ENCODE results near the gene RALBP1.

RALBP1 gene

GRCh38 chr18:9558387-9559064 is 83.2 kb downstream of the RALBP1 start:
- no peak overlapping the region for H2AFZ ChIP-seq (ENCODE audit: low read length)
- peaks cover 77% of the 10 kb centered on the region; the same call in 1 of the 2 replicates for H3K36me3 ChIP-seq (ENCODE audit: insufficient read depth, low read length)
- TF ChIP-seq EZH2phosphoT487 (IDR thresholded peaks at IDR 0.05; ENCODE audit: borderline replicate concordance) (no peak), CTCF (conservative IDR thresholded peaks at IDR 0.05; ENCODE audit: low read length) (no peak)

GRCh38 chr18:9559253-9559652 is 83.9 kb downstream of the RALBP1 start:
- Histone ChIP-seq H3K27me3 (ENCODE audit: insufficient read depth, low read length, poor library complexity, severe bottlenecking) (no peaks in the 10 kb centered on the region), H3K9me2 (replicated peaks; ENCODE audit: low read depth, low read length) (no peaks in the 10 kb centered on the region), H4K20me1 (ENCODE audit: insufficient read depth, low read length, poor library complexity, severe bottlenecking) (no peaks in the 10 kb centered on the region), H2AFZ (ENCODE audit: low read length) (no peak overlapping the region), H3K4me1 (ENCODE audit: insufficient read depth, low read length, poor library complexity, severe bottlenecking) (no peaks in the 10 kb centered on the region), H3K4me3 (ENCODE audit: low read length, poor library complexity, severe bottlenecking) (no peak overlapping the region), H3F3A (ENCODE audit: low read depth) (no peaks in the 10 kb centered on the region), H3K9me3 (ENCODE audit: insufficient read depth, low read depth, low read length) (no peaks in the 10 kb centered on the region), H3K79me2 (ENCODE audit: insufficient read depth, low read length) (no peaks in the 10 kb centered on the region), H3K36me3 (ENCODE audit: insufficient read depth, low read length) (peaks cover 73% of the 10 kb centered on the region; the same call in 1 of the 2 replicates), H3K4me2 (ENCODE audit: low read depth, low read length, poor library complexity, severe bottlenecking) (no peak overlapping the region), H3K9ac (ENCODE audit: low read depth, low read length, poor library complexity, severe bottlenecking) (no peak overlapping the region)
- no peak for TF ChIP-seq CTCF (conservative IDR thresholded peaks at IDR 0.05; ENCODE audit: low read length)
- no peak for TF ChIP-seq EZH2phosphoT487 (IDR thresholded peaks at IDR 0.05; ENCODE audit: borderline replicate concordance)

More at GRCh38 chr18:9558387-9559064, 83.2 kb downstream of the RALBP1 start:
- H3K4me1 ChIP-seq (ENCODE audit: insufficient read depth, low read length, poor library complexity, severe bottlenecking), result no peaks in the 10 kb centered on the region
- H3K4me2 ChIP-seq (ENCODE audit: low read depth, low read length, poor library complexity, severe bottlenecking), result no peak overlapping the region
- no peaks in the 10 kb centered on the region for H3K9me3 ChIP-seq (ENCODE audit: insufficient read depth, low read depth, low read length)
- no peak overlapping the region for H3K9ac ChIP-seq (ENCODE audit: low read depth, low read length, poor library complexity, severe bottlenecking)
- H3K27me3 ChIP-seq (ENCODE audit: insufficient read depth, low read length, poor library complexity, severe bottlenecking), result no peaks in the 10 kb centered on the region
- no peaks in the 10 kb centered on the region for H4K20me1 ChIP-seq (ENCODE audit: insufficient read depth, low read length, poor library complexity, severe bottlenecking)
- H3K9me2 ChIP-seq (replicated peaks; ENCODE audit: low read depth, low read length), result no peaks in the 10 kb centered on the region
- H3K79me2 ChIP-seq (ENCODE audit: insufficient read depth, low read length), result no peaks in the 10 kb centered on the region
- H3K4me3 ChIP-seq (ENCODE audit: low read length, poor library complexity, severe bottlenecking), result no peak overlapping the region
- no peaks in the 10 kb centered on the region for H3F3A ChIP-seq (ENCODE audit: low read depth)

- Histone ChIP-seq H3K9me2 (replicated peaks; ENCODE audit: low read depth, low read length) (no peaks in the 10 kb centered on the region), H3K4me3 (ENCODE audit: low read length, poor library complexity, severe bottlenecking) (no peak overlapping the region), H2AFZ (ENCODE audit: low read length) (no peak overlapping the region), H3K9me3 (ENCODE audit: insufficient read depth, low read depth, low read length) (no peaks in the 10 kb centered on the region), H3K9ac (ENCODE audit: low read depth, low read length, poor library complexity, severe bottlenecking) (no peak overlapping the region), H3K4me1 (ENCODE audit: insufficient read depth, low read length, poor library complexity, severe bottlenecking) (no peaks in the 10 kb centered on the region), H3K36me3 (ENCODE audit: insufficient read depth, low read length) (peaks cover 51% of the 10 kb centered on the region; the same call in 1 of the 2 replicates), H3K27me3 (ENCODE audit: insufficient read depth, low read length, poor library complexity, severe bottlenecking) (no peaks in the 10 kb centered on the region), H3K79me2 (ENCODE audit: insufficient read depth, low read length) (no peaks in the 10 kb centered on the region), H3K4me2 (ENCODE audit: low read depth, low read length, poor library complexity, severe bottlenecking) (no peak overlapping the region), H4K20me1 (ENCODE audit: insufficient read depth, low read length, poor library complexity, severe bottlenecking) (no peaks in the 10 kb centered on the region), H3F3A (ENCODE audit: low read depth) (no peaks in the 10 kb centered on the region)
- TF ChIP-seq EZH2phosphoT487 (IDR thresholded peaks at IDR 0.05; ENCODE audit: borderline replicate concordance), result no peak
- TF ChIP-seq CTCF (conservative IDR thresholded peaks at IDR 0.05; ENCODE audit: low read length), result no peak
Measured at GRCh38 chr18:9561759-9562158, 86.4 kb downstream of the RALBP1 start.

Measured in Loucy (cell line).